HG03571 (cell line): ENCODE measurements around the gene HSD17B2.
"Not testable (repeated sequence)": the region's sequence is repeated elsewhere in the genome, so short reads cannot be mapped to it uniquely, and the experiment has no call there.

Source experiments
- ATAC-seq: cut with Tn5 transposase; IDR thresholded peaks from one replicate; pipeline ENCODE4 v1.9.1; 2021; ENCODE audit not compliant: unreplicated experiment

The HSD17B2 gene

GRCh38 chr16:82118749-82119148 lies 83.7 kb downstream of the HSD17B2 start:
- no peak for ATAC-seq

- no peak for ATAC-seq
Measured at GRCh38 chr16:82119405-82119804, 84.4 kb downstream of the HSD17B2 start.

GRCh38 chr16:82124651-82125050 lies 89.6 kb downstream of the HSD17B2 start:
- ATAC-seq = no peak

GRCh38 chr16:82129881-82130280 lies 94.8 kb downstream of the HSD17B2 start:
- no peak for ATAC-seq

- ATAC-seq = no peak
Measured at GRCh38 chr16:82133798-82134197, 98.7 kb downstream of the HSD17B2 start.

- no peak for ATAC-seq
Measured at GRCh38 chr16:82134846-82135245, 99.8 kb downstream of the HSD17B2 start.

- no peak for ATAC-seq
Measured at GRCh38 chr16:82135844-82136243, 100.8 kb downstream of the HSD17B2 start.

GRCh38 chr16:82136956-82137821 lies 102.1 kb downstream of the HSD17B2 start:
- ATAC-seq = no peak

- no peak for ATAC-seq
Measured at GRCh38 chr16:82137822-82138167, 102.7 kb downstream of the HSD17B2 start.

GRCh38 chr16:82138478-82139285 lies 103.6 kb downstream of the HSD17B2 start:
- no peak for ATAC-seq

- ATAC-seq = not testable (repeated sequence)
Measured at GRCh38 chr16:82139286-82139571, 104.2 kb downstream of the HSD17B2 start.

- no peak for ATAC-seq
Measured at GRCh38 chr16:82146556-82146955, 111.5 kb downstream of the HSD17B2 start.

GRCh38 chr16:82146957-82147356 lies 111.9 kb downstream of the HSD17B2 start:
- no peak for ATAC-seq

GRCh38 chr16:82147546-82147945 lies 112.5 kb downstream of the HSD17B2 start:
- no peak for ATAC-seq
